Muscle of leg (tissue), 11 donors: ENCODE measurements around the gene PAXIP1. TPM values are rescaled to one million over a fixed set of nuclear protein-coding genes. Genes with fewer than 3 reads are reported as not detected.

ENCODE experiments used
- DNase-seq: peaks from one replicate; pipeline ENCODE4 v3.0.0; 2013
- H3K27ac ChIP-seq: one replicate; pipeline ENCODE4 v1.5.1; 2013; ENCODE audit warnings: mild to moderate bottlenecking, low read length, control low read depth
- H3K27me3 ChIP-seq: one replicate; pipeline ENCODE4 v1.6.1; 2013; ENCODE audit warnings: low read length; ENCODE audit not compliant: control insufficient read depth, insufficient read depth
- H3K36me3 ChIP-seq: one replicate; pipeline ENCODE4 v1.6.1; 2013; ENCODE audit warnings: low read length; ENCODE audit not compliant: control insufficient read depth, insufficient read depth
- H3K4me1 ChIP-seq: one replicate; pipeline ENCODE4 v1.6.1; 2013; ENCODE audit warnings: low read length; ENCODE audit not compliant: control insufficient read depth, insufficient read depth
- H3K4me3 ChIP-seq: one replicate; pipeline ENCODE4 v1.5.1; 2013; ENCODE audit warnings: low read length, control low read depth
- H3K9me3 ChIP-seq: replicated peaks from 2 replicates; pipeline ENCODE4 v1.6.1; 2013; ENCODE audit warnings: low read depth, low read length; ENCODE audit not compliant: control insufficient read depth
- WGBS: methylation state at CpG from one replicate; pipeline ENCODE4 v1.1.5; 2013; ENCODE audit warnings: missing lambda C conversion rate; ENCODE audit not compliant: insufficient coverage; 5-methylcytosine and 5-hydroxymethylcytosine counted together
- polyA plus RNA-seq, 8 donors: library from polyadenylated mRNA; unstranded; fragments of 120-200 nt; gene quantifications; one replicate each; pipeline versions ENCODE4 v1.2.1 to v1.2.3, GENCODE V29; 2013; ENCODE audit warnings: inconsistent platforms in 1 of 8, low replicate concordance in 1 of 8; ENCODE audit not compliant: insufficient read length in 8 of 8, insufficient read depth in 1 of 8
- total RNA-seq: library from RNA; stranded (reverse); fragments of 120-200 nt; gene quantifications from one replicate; pipeline ENCODE4 v1.2.4, GENCODE V29; 2013

The PAXIP1 gene
- total and polyA plus RNA-seq, 9 donors: 8.1 to 13.0 (median 11.0) TPM

DNA sequence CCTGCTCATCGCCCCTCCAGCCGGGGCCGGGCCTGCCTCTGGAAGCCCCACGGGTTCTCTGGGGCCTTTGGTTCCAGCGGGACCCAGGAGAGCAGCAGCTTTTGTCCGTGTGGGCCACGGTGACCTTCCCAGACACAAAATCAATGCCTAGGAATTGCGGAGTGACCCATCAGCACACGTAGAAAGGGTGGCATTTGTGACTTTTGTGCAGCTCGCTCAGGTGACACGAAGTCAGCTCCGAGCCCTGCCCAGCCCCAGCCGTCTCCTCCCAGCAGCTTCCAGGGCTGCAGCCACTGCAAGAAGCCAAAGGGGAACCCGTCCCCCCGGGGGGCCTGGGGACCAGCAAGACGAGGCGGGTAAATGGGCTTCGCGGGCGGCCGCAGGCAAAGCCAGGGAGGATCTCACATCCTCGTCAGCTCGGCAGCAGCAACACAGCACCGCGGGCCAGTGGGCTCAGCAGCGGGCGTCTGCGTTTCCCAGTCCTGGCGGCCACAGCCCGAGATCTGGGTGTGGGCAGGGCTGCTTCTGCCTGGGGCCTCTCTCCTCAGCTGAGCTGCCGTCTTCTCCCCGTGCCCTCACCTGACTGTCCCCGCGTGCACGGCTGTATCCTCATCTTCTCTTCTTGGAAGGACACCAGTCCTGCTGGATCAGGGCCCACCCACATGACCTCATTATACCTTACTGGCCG is 88.5 kb downstream of the PAXIP1 start:
- H3K27ac ChIP-seq: no peak overlapping the region
- H3K4me3 ChIP-seq: no peak overlapping the region
- peaks cover 20% of the 10 kb centered on the region for H3K4me1 ChIP-seq
- H3K36me3 ChIP-seq: no peaks in the 10 kb centered on the region
- DNase-seq: no peak
- WGBS: 27% methylated on average over 29 of the region's 36 CpGs
- peaks cover 4% of the 10 kb centered on the region for H3K9me3 ChIP-seq
- peaks cover 25% of the 10 kb centered on the region for H3K27me3 ChIP-seq

DNA sequence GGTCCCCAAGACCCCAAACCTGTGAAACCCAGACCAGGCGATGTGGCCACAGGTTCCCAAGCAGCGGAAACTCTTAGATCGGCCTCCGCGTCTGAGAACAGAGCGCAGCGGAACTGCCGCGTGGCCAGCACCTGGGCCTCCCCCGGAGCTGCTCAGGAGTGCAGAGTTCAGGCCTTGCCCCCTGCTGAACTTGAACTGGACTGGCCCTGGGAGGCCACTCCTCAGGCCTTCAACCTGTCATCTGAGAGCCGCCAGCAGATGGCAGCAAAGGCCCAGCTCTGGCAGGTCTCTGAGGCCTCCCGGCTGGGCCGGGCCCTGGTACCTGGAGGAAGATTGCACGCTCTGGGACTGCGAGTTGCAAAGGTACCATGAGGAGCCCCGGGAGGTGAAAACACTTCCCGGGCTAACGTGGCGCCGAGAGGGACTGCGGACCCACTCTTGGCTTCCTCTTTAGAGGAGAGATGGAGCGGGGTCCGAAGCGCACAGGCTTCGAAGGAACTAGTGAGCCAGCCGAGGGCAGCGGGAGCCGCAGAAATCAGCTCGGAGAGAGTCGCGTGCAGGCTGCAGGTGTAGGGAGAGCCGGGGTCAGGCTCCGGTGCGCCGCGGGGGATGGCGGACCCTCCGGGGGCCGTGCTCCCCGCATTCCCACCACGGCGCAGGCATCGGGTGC is 89.2 kb downstream of the PAXIP1 start:
- H3K27ac ChIP-seq: peak overlapping the region; percentile 64
- DNase-seq: peak; percentile 81
- peaks cover 20% of the 10 kb centered on the region for H3K4me1 ChIP-seq
- H3K9me3 ChIP-seq: peaks cover 4% of the 10 kb centered on the region
- H3K4me3 ChIP-seq: peak overlapping the region; percentile 25
- H3K36me3 ChIP-seq: no peaks in the 10 kb centered on the region
- H3K27me3 ChIP-seq: peaks cover 25% of the 10 kb centered on the region
- 7% methylated on average over 41 of the region's 43 CpGs for WGBS

DNA sequence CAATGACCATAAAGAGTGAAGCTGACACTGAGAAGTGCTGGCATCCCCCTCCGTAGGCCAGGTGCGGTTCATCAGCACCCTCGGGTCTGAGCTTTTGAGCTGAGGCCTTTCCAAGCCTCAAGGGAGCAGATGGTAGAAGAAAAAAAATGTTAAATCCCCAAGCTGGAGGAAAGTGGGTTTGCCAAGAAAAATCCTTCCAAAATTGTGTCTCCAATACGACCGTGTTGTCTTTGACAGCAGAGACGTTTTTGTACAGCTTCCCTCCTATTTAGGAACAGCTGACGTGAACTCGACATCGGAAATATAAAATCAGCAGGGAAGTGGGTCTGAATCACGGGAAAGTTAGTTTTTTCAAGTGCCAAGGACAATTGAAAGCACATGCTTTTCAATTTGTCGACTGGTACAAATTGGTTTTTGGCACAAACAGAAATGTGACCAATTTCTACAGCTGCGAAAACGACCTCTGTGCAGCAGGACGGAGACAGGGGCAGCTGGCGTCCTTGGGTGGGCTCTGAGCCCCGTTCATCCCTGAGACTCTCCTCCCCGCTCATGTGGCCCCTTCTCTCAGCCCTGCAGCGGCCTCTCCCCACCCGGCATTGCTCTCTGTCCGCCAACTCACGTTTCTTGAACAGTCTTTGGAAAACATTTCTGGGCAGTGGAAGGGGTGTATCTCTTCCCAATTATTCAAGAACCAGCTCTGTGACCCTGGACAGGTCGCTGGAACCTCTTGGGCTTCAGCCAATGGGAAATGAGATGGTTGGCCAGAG is 89.9 kb downstream of the PAXIP1 start:
- Histone ChIP-seq H3K27me3 (peaks cover 25% of the 10 kb centered on the region), H3K27ac (peak overlapping the region; percentile 71), H3K36me3 (no peaks in the 10 kb centered on the region), H3K4me1 (peaks cover 20% of the 10 kb centered on the region), H3K4me3 (no peak overlapping the region), H3K9me3 (peaks cover 4% of the 10 kb centered on the region)
- DNase-seq: peak; percentile 81
- 42% methylated on average over 16 of the region's 22 CpGs for WGBS

DNA sequence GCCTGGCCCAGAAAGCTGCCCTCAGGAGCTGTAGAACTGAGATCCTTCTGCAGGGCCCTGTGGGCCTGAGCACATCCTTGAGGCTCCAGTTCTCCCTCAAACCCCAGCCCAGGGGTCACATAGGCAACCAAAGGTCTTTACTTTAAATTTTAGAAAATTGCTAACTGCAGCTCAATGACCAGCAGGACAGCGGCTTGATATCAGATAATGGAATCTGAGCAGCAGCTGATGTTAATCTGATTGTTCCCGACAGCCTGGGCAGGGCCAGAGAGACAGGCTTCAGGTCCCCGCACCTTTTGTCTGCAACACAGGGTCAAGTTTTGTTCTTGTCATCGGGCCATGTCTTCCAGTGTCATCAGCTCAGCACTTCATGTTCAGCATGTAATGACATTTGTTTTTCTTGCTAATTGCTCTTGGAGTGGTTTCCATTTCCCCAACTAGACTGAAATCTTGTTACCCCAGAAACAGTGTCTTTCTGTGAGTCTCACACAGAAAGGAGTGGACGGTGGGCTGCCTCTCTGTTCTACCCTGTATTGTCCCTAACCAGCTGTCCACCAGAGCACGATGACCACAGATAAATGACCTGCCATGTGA is 91.0 kb downstream of the PAXIP1 start:
- peaks cover 25% of the 10 kb centered on the region for H3K27me3 ChIP-seq
- no peak overlapping the region for H3K4me3 ChIP-seq
- DNase-seq: no peak
- peaks cover 20% of the 10 kb centered on the region for H3K4me1 ChIP-seq
- peaks cover 4% of the 10 kb centered on the region for H3K9me3 ChIP-seq
- no peaks in the 10 kb centered on the region for H3K36me3 ChIP-seq
- H3K27ac ChIP-seq: no peak overlapping the region
- WGBS: 81% methylated on average over 5 of the region's 6 CpGs

DNA sequence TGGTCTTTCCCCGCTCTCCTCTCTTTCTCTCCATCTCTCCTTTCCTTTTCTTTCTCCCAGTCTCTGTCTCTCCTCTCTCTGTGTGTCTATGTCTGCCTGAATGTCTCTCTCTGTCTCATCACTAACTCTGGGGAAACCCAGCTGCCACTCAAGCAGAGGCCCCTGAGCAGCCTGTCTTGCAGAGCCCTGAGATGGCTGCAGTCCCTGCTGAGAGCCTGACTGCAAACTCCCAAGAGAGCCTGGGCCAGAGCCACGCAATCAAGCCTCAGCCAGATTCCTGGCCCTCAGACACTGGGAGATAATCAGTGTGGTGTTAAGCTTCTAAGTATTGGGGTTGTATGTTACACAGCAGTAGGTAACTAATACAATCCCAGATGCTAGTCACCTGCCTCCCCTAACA is 91.5 kb downstream of the PAXIP1 start:
- no peak overlapping the region for H3K4me3 ChIP-seq
- 100% methylated on average over 1 of the region's 2 CpGs for WGBS

DNA sequence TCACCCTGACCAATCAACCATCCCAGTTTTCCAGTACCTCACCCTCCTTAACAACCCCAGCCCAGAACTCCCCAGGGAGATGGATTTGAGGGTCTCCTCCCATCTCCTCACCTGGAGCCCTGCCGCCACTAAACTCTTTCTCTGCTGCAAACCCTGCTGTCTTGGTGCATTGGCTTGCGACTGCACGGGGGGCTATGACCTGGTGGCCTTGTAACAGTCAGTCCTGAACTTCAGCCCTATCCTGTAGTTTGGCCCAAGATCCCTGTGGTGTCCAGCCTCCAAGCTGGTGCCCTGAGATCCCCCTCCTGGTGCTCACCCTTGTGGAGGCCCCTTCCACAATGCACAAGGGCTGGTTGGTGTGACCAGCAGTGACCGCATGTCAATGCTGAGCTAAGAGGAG is 91.9 kb downstream of the PAXIP1 start:
- no peak overlapping the region for H3K4me3 ChIP-seq
- no peaks in the 10 kb centered on the region for H3K36me3 ChIP-seq
- DNase-seq: no peak
- H3K9me3 ChIP-seq: peaks cover 4% of the 10 kb centered on the region
- H3K27me3 ChIP-seq: peaks cover 21% of the 10 kb centered on the region
- WGBS: 94% methylated on average over 3 of the region's 4 CpGs
- H3K27ac ChIP-seq: no peak overlapping the region
- H3K4me1 ChIP-seq: peaks cover 20% of the 10 kb centered on the region

More for the DNA sequence above, 91.5 kb downstream of the PAXIP1 start:
- Histone ChIP-seq H3K36me3 (no peaks in the 10 kb centered on the region), H3K4me1 (peaks cover 20% of the 10 kb centered on the region), H3K27ac (no peak overlapping the region), H3K9me3 (peaks cover 4% of the 10 kb centered on the region), H3K27me3 (peaks cover 21% of the 10 kb centered on the region)
- DNase-seq: no peak

DNA sequence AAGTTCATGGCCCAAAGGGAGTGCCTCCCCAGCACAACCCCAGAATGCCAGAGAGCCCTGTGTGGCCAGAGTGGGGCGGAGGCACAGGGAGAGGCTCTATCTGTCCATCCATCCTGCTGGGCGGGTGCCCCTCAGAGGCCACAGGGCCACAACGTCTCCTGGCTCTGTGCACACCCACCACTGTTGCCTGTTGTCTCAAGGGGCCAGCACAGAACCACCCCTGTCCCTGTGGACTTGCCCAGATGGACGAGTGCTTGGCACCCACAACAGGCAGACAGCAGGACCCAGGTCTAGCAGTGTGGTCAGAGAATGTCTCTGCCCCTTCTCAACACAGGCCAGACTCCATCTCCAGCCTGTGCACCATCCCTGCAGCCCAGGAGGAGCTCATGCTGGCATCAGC is 92.8 kb downstream of the PAXIP1 start:
- Histone ChIP-seq H3K27me3 (peaks cover 14% of the 10 kb centered on the region), H3K36me3 (no peaks in the 10 kb centered on the region), H3K4me1 (peaks cover 21% of the 10 kb centered on the region), H3K9me3 (peaks cover 4% of the 10 kb centered on the region), H3K4me3 (no peak overlapping the region), H3K27ac (no peak overlapping the region)
- DNase-seq: no peak
- 53% methylated on average over 4 of the region's 4 CpGs for WGBS

DNA sequence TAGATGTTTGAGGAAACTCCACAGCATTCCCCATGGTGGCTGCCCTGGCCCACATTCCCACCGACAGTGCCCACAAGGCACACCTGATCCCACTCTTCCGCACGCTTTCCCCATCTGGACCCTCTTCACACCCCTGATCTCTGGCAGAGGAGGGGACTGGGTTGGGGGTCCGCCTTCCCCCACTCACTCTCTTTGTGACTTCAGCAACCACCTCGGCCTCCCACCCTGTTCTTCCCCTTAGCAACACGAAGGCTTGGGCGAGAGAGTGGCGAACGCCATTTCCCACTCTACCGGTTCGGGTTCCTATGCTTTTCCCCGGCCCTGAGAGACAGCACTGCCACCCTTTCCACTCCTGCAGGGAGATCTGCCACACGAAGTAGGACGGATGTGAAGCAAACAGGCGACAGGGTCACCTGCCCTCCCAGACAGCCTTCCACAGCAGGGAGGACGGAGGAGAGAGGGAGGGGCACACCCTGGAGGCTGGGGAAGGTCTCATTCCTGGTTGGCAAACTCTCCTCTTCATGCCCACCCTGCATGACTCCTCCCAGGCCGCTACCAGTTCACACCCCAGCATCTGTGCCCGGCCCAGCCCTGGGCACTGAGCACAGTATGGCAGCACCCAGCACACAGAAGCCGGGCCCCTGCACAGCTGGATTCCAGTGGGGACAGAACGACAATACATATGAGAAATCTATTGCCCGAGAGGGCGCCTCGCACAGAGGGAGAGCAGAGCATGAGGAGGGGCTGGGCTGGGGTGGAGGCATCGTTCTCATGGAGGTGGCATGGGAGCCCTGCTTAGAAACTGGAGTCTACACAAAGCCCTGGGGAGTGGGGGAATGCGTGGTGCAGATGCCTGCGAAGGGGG is 93.5 kb downstream of the PAXIP1 start:
- 81% methylated on average over 20 of the region's 26 CpGs for WGBS
- no peak overlapping the region for H3K4me3 ChIP-seq
- peaks cover 7% of the 10 kb centered on the region for H3K27me3 ChIP-seq

More for the DNA sequence above, 93.5 kb downstream of the PAXIP1 start:
- Histone ChIP-seq H3K27ac (no peak overlapping the region), H3K4me1 (peaks cover 19% of the 10 kb centered on the region), H3K9me3 (peaks cover 4% of the 10 kb centered on the region), H3K36me3 (no peaks in the 10 kb centered on the region)
- DNase-seq: no peak
